Stimulated activated CD4-positive, alpha-beta T cell treated with anti-CD3 and anti-CD28 coated beads, TNF-alpha, amount 100 ng/mL, for 24 hours (primary cell): ENCODE results near the gene AIPL1.
"Not testable (repeated sequence)": the region's sequence is repeated elsewhere in the genome, so short reads cannot be mapped to it uniquely, and the experiment has no call there.

Experiments
- DNase-seq, 3 experiments: peaks; one replicate each; pipeline ENCODE4 v3.0.0-alpha.2; 2020; ENCODE audit warnings: low read depth in 3 of 3

Gene AIPL1

GRCh38 chr17:6435051-6435450, at the start of gene AIPL1:
Gene AIPL1 (minus strand): TSS chr17:6435121. CDS start chr17:6435104, 17 bp downstream.
- DNase-seq = no peak

- no peak for DNase-seq
These were observed 48.6 kb upstream of the AIPL1 start for GRCh38 chr17:6483507-6483906.

- DNase-seq = not testable (repeated sequence)
These were observed 47.9 kb upstream of the AIPL1 start for GRCh38 chr17:6482796-6483195.

GRCh38 chr17:6482105-6482455, 47.2 kb upstream of the AIPL1 start:
- DNase-seq = no peak

- no peak for DNase-seq
These were observed 45.4 kb upstream of the AIPL1 start for GRCh38 chr17:6480303-6480675.

GRCh38 chr17:6479622-6480302, 44.8 kb upstream of the AIPL1 start:
- DNase-seq = no peak

- no peak for DNase-seq
These were observed 43.6 kb upstream of the AIPL1 start for GRCh38 chr17:6478486-6478885.

- DNase-seq = no peak
These were observed 43.0 kb upstream of the AIPL1 start for GRCh38 chr17:6477831-6478383.

- no peak for DNase-seq
These were observed 41.9 kb upstream of the AIPL1 start for GRCh38 chr17:6476810-6477179.

GRCh38 chr17:6476076-6476809, 41.3 kb upstream of the AIPL1 start:
- DNase-seq = no peak

- DNase-seq = no peak
These were observed 40.5 kb upstream of the AIPL1 start for GRCh38 chr17:6475411-6475810.

- no peak for DNase-seq
These were observed 40.0 kb upstream of the AIPL1 start for GRCh38 chr17:6474906-6475305.

GRCh38 chr17:6474376-6474775, 39.5 kb upstream of the AIPL1 start:
- DNase-seq = no peak

GRCh38 chr17:6473128-6473767, 38.3 kb upstream of the AIPL1 start:
- DNase-seq = peak; percentile 33 to 66 (median 52)

GRCh38 chr17:6472517-6472916, 37.6 kb upstream of the AIPL1 start:
- DNase-seq = no peak

- no peak for DNase-seq
These were observed 36.9 kb upstream of the AIPL1 start for GRCh38 chr17:6471531-6472465.

GRCh38 chr17:6470751-6471521, 36.0 kb upstream of the AIPL1 start:
- no peak for DNase-seq

- DNase-seq = no peak
These were observed 35.3 kb upstream of the AIPL1 start for GRCh38 chr17:6470146-6470718.

GRCh38 chr17:6468051-6468790, 33.3 kb upstream of the AIPL1 start:
- DNase-seq = no peak

- no peak for DNase-seq
These were observed 32.6 kb upstream of the AIPL1 start for GRCh38 chr17:6467567-6467966.
